Duodenal mucosa (tissue), 2 donors: Measurements from ENCODE around the gene IGFALS.

Experiments used
- H3K27ac ChIP-seq: one replicate; pipeline ENCODE4 v1.7.0; 2013; ENCODE audit warnings: low read depth, low read length
- H3K27me3 ChIP-seq, 2 donors: one replicate each; pipeline ENCODE4 v1.7.0; 2013; ENCODE audit warnings: low read length in 2 of 2, control low read depth in 1 of 2; ENCODE audit not compliant: insufficient read depth in 2 of 2, control insufficient read depth in 1 of 2
- H3K36me3 ChIP-seq, 2 donors: one replicate each; pipeline ENCODE4 v1.7.0; 2013; ENCODE audit warnings: low read length in 2 of 2, control low read depth in 1 of 2; ENCODE audit not compliant: insufficient read depth in 2 of 2, control insufficient read depth in 1 of 2
- H3K4me1 ChIP-seq, 2 donors: one replicate each; pipeline ENCODE4 v1.7.0; 2013; ENCODE audit warnings: low read length in 2 of 2, control low read depth in 1 of 2; ENCODE audit not compliant: insufficient read depth in 2 of 2, control insufficient read depth in 1 of 2
- H3K4me3 ChIP-seq, 2 donors: one replicate each; pipeline ENCODE4 v1.7.0; 2013; ENCODE audit warnings: low read length in 2 of 2, low read depth in 1 of 2
- H3K9ac ChIP-seq, 2 donors: one replicate each; pipeline ENCODE4 v1.7.0; 2013; ENCODE audit warnings: low read length in 2 of 2, low read depth in 1 of 2
- H3K9me3 ChIP-seq, 2 donors: one replicate each; pipeline ENCODE4 v1.7.0; 2013; ENCODE audit warnings: low read length in 2 of 2, control low read depth in 1 of 2; ENCODE audit not compliant: control insufficient read depth in 1 of 2

The IGFALS gene

DNA sequence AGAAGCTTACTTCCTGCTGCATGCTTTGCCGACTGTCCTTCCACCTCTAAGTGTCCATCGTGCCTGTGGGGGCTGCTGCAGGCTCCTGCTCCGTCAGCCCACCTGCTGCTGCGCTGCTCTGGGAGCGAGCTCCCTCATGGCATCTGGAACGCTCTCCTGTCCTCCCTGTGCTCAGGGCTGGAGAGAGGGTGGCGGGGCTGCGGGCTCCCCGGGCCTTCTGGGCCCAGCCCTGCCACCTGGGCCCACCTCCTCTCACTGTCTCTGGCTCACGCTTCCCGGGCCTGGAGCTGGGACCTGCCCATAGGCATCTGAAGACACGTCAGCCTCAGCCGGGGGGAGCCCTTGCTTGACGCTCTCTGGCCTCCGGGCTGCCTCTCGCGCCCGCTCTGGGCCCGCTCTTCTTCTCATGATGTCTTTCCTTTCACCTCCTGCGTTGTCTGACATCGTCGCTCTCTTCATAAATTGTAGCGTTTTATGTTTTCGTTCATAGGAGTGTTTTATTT is 49.1 kb downstream of the IGFALS start:
- H3K36me3 ChIP-seq = peaks cover 20 to 57% of the 10 kb centered on the region in 2 donors
- H3K4me1 ChIP-seq = no peaks in the 10 kb centered on the region
- peaks cover 0 to under 1% of the 10 kb centered on the region in 2 donors for H3K9me3 ChIP-seq
- H3K9ac ChIP-seq = no peak overlapping the region
- H3K4me3 ChIP-seq = no peak overlapping the region
- no peak overlapping the region for H3K27ac ChIP-seq
- H3K27me3 ChIP-seq = no peaks in the 10 kb centered on the region

DNA sequence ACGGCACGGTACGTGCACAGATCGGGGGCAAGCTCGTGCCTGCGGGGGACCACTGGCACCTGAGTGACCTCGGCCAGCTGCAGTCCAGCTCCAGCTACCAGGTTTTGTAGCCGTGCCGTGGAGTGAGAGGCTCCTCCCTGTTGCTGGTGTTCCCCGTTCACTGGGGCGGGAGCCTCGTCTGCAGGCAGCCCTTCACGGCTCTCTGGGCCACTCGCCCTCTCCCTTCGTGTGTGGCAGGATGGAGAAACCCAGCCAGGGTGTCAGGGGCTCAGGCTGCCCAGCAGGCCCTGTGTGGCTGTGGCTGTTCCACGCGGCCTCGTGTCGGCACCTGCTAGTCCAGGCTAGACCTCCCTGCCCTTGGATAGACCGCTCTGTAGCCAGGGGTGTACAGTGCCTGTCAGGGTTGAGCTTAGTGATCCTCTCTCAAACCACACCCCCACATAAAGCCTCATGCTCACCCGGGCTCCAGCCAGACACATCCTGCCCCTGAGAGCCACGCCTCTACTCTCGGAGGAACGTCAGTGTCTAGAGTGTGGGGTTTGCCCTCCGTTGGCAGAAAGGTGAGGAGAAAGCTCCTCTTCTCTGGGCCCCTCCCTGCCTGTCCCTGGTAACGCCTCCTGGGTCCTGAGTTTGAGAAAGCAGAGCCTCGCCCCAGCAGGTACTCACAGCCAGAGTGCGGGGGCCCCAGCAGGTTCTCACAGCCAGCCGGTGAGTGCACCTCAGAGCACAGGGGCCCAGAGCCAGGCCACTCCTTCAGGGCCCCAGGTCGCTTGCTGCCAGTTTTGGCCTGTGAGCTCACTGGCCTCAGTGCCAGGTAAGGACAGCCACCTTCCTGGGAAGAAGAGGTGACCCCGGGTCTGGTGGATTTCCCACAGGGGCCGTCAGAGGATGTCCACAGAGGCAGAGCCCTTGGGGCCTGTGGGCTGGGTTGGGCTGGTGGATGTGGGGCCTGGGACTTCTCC is 49.8 kb downstream of the IGFALS start:
- Histone ChIP-seq H3K4me1 (no peaks in the 10 kb centered on the region), H3K27ac (no peak overlapping the region), H3K9ac (no peak overlapping the region), H3K36me3 (peaks cover 16 to 50% of the 10 kb centered on the region in 2 donors), H3K27me3 (no peaks in the 10 kb centered on the region), H3K9me3 (peaks cover under 1 to 6% of the 10 kb centered on the region in 2 donors), H3K4me3 (no peak overlapping the region)

DNA sequence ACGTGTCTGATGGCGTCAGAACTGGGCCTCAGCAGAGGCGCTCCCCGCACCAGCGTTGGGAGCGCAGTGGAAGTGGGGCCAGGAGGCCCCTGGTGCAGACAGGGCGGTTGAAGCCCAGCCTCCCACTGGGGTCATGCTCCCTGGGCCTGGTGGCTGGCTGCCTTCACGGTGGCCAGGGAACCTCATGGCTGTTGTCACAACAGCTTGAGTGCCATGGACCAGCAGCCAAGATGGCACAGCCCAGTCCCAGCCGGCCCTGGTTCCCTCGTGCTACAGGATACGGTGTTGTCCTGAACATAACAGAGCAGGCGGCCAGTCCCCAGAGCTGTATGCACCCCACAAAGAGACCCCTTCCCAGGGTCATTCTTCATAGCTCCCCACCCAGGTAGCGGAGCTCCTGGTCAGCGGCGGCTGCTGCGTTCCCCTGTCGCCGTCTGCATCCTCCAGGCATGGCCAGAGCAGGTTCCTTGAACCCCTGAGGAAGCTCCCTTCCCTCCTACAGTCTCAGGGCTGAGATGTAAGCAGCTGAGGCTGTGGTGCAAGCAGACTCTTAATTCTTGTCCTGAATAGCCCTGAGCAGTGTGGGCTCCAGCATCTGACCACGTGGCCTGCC is 51.8 kb downstream of the IGFALS start:
- H3K9ac ChIP-seq = no peak overlapping the region
- no peaks in the 10 kb centered on the region for H3K27me3 ChIP-seq
- H3K36me3 ChIP-seq = peaks cover 13 to 30% of the 10 kb centered on the region in 2 donors
- H3K9me3 ChIP-seq = peaks cover 9 to 11% of the 10 kb centered on the region in 2 donors
- H3K4me1 ChIP-seq = no peaks in the 10 kb centered on the region
- H3K27ac ChIP-seq = no peak overlapping the region
- H3K4me3 ChIP-seq = no peak overlapping the region

DNA sequence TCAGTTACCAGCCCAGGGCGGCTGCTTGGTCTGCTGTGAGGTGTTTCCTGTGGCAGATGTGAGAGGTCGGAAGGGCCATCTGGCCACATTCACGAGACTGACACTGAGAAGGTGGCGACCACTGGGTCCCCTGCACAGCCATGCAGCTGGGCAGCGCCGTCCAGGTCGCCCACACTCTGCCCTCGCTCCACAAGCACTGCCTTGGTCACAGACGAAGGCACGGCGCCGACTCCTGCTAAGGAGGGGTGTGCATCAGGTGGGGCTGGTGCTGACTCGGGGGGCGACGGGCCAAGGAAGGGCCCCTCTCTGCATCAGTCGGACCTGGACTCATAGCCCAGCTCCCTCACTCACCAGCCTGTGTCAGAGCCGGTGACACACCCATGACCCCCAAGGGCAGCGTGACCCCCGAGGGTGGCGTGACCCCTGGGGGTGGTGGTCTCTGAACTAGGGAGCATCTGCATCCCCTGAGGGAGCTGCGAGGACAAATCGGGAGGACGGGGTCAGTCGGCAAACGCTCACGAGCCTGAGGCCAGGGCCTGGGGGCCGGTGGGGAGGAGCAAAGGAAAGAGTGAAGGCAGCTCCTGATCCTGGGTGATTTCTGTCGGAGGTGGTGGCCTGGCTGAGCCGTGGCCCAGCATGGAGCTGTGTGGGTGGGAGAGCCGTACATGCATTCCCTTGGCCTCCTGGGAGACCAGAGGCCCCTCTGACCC is 52.6 kb downstream of the IGFALS start:
- Histone ChIP-seq H3K4me3 (no peak overlapping the region), H3K36me3 (peaks cover 13 to 28% of the 10 kb centered on the region in 2 donors), H3K27ac (no peak overlapping the region), H3K9ac (no peak overlapping the region), H3K9me3 (peaks cover 9 to 11% of the 10 kb centered on the region in 2 donors), H3K27me3 (no peaks in the 10 kb centered on the region), H3K4me1 (no peaks in the 10 kb centered on the region)
